ENCODE results near the gene RC3H1.
"Not testable (repeated sequence)": the region's sequence is repeated elsewhere in the genome, so short reads cannot be mapped to it uniquely, and the experiment has no call there.

Gene RC3H1

GRCh38 chr1:174022080-174022975 is at the start of gene RC3H1:
TSS of gene RC3H1 (minus strand) at chr1:174022357. CDS start at chr1:173992985, 29,372 bp downstream.
- peak; percentile 93 for FAIRE-seq
- DNase-seq (ENCODE audit: insufficient read length, low spot score), result peak; percentile 85

GRCh38 chr1:174070614-174071013 is 48.5 kb upstream of the RC3H1 start:
- no peak for FAIRE-seq
- DNase-seq (ENCODE audit: insufficient read length, low spot score), result no peak

- FAIRE-seq (no peak), DNase-seq (ENCODE audit: insufficient read length, low spot score) (no peak)
Measured at GRCh38 chr1:174068000-174068399, 45.8 kb upstream of the RC3H1 start.

GRCh38 chr1:174060090-174060489 is 37.9 kb upstream of the RC3H1 start:
- DNase-seq (ENCODE audit: insufficient read length, low spot score) (no peak), FAIRE-seq (no peak)

- no peak for FAIRE-seq
- no peak for DNase-seq (ENCODE audit: insufficient read length, low spot score)
Measured at GRCh38 chr1:174058624-174059023, 36.5 kb upstream of the RC3H1 start.

- FAIRE-seq; DNase-seq (ENCODE audit: insufficient read length, low spot score): not testable (repeated sequence)
Measured at GRCh38 chr1:174056609-174057008, 34.5 kb upstream of the RC3H1 start.

GRCh38 chr1:174055797-174056196 is 33.6 kb upstream of the RC3H1 start:
- not testable (repeated sequence) for FAIRE-seq; DNase-seq (ENCODE audit: insufficient read length, low spot score)

- DNase-seq (ENCODE audit: insufficient read length, low spot score), result no peak
Measured at GRCh38 chr1:174053826-174054225, 31.7 kb upstream of the RC3H1 start.

GRCh38 chr1:174052621-174053020 is 30.5 kb upstream of the RC3H1 start:
- DNase-seq (ENCODE audit: insufficient read length, low spot score) (no peak), FAIRE-seq (no peak)

More at GRCh38 chr1:174053826-174054225, 31.7 kb upstream of the RC3H1 start:
- FAIRE-seq, result no peak

- DNase-seq (ENCODE audit: insufficient read length, low spot score) (no peak), FAIRE-seq (no peak)
Measured at GRCh38 chr1:174051956-174052355, 29.8 kb upstream of the RC3H1 start.

GRCh38 chr1:174049514-174049913 is 27.4 kb upstream of the RC3H1 start:
- DNase-seq (ENCODE audit: insufficient read length, low spot score) (no peak), FAIRE-seq (no peak)

GRCh38 chr1:174044418-174045222 is 22.5 kb upstream of the RC3H1 start:
- DNase-seq (ENCODE audit: insufficient read length, low spot score) (no peak), FAIRE-seq (no peak)

- FAIRE-seq; DNase-seq (ENCODE audit: insufficient read length, low spot score): not testable (repeated sequence)
Measured at GRCh38 chr1:174042509-174042908, 20.4 kb upstream of the RC3H1 start.

GRCh38 chr1:174041369-174041768 is 19.2 kb upstream of the RC3H1 start:
- FAIRE-seq (no peak), DNase-seq (ENCODE audit: insufficient read length, low spot score) (no peak)

GRCh38 chr1:174040387-174040786 is 18.2 kb upstream of the RC3H1 start:
- DNase-seq (ENCODE audit: insufficient read length, low spot score) (peak; percentile 57), FAIRE-seq (no peak)

GRCh38 chr1:174039027-174039426 is 16.9 kb upstream of the RC3H1 start:
- FAIRE-seq, result no peak
- DNase-seq (ENCODE audit: insufficient read length, low spot score), result no peak

GRCh38 chr1:174036798-174037197 is 14.6 kb upstream of the RC3H1 start:
- no peak for FAIRE-seq
- DNase-seq (ENCODE audit: insufficient read length, low spot score), result no peak

- DNase-seq (ENCODE audit: insufficient read length, low spot score), result no peak
- FAIRE-seq, result no peak
Measured at GRCh38 chr1:174036204-174036603, 14.0 kb upstream of the RC3H1 start.

- DNase-seq (ENCODE audit: insufficient read length, low spot score), result no peak
- no peak for FAIRE-seq
Measured at GRCh38 chr1:174032671-174033222, 10.6 kb upstream of the RC3H1 start.

- FAIRE-seq, result no peak
- DNase-seq (ENCODE audit: insufficient read length, low spot score), result no peak
Measured at GRCh38 chr1:174031099-174031498, 8.9 kb upstream of the RC3H1 start.

GRCh38 chr1:174028495-174028894 is 6.3 kb upstream of the RC3H1 start:
- DNase-seq (ENCODE audit: insufficient read length, low spot score), result no peak
- no peak for FAIRE-seq

Data from HTR-8/SVneo (cell line).